Activated CD4-positive, alpha-beta T cell treated with anti-CD3 and anti-CD28 coated beads, Interleukin-2, amount 10 ng/mL, durations not matched to agents 7 days and 5 days (primary cell): ENCODE results near the gene MAJIN. TPM values are rescaled to one million over a fixed set of nuclear protein-coding genes. Genes with fewer than 3 reads are reported as not detected.
"Not testable (repeated sequence)": the region's sequence is repeated elsewhere in the genome, so short reads cannot be mapped to it uniquely, and the experiment has no call there.

Experiments used
- CTCF ChIA-PET: fragments of 350-600 bp; sonication (Branson Sonifier 250); formaldehyde crosslinking; loops from one replicate; lab custom pipeline; 2021; ENCODE audit warnings: antibody characterized with exemption; lab: Charles Lee
- POLR2A ChIA-PET: fragments of 350-600 bp; sonication (Branson Sonifier 250); formaldehyde crosslinking; loops from one replicate; lab custom pipeline; 2021; ENCODE audit warnings: antibody characterized with exemption; lab: Charles Lee
- DNase-seq: peaks from one replicate; pipeline ENCODE4 v3.0.0-alpha.2; 2020
- H3K27ac Mint-ChIP-seq: one replicate; pipeline ENCODE4 v1.8.0; 2021; ENCODE audit warnings: mild to moderate bottlenecking, moderate library complexity, mixed read lengths
- H3K27me3 Mint-ChIP-seq: one replicate; pipeline ENCODE4 v1.8.0; 2021; ENCODE audit warnings: mixed read lengths
- H3K36me3 Mint-ChIP-seq: one replicate; pipeline ENCODE4 v1.8.0; 2021; ENCODE audit warnings: low read depth, mixed read lengths
- H3K4me1 Mint-ChIP-seq: one replicate; pipeline ENCODE4 v1.8.0; 2021; ENCODE audit warnings: mixed read lengths
- H3K4me3 Mint-ChIP-seq: one replicate; pipeline ENCODE4 v1.8.0; 2021; ENCODE audit warnings: mild to moderate bottlenecking, moderate library complexity, mixed read lengths
- H3K9me3 Mint-ChIP-seq: one replicate; pipeline ENCODE4 v1.8.0; 2021; ENCODE audit warnings: mixed read lengths
- total RNA-seq, 2 experiments: library from RNA; stranded (reverse); gene quantifications; one replicate each; pipeline ENCODE4 v1.2.3, GENCODE V29; 2021

MAJIN gene
- total RNA-seq, 2 experiments from 2014 or later: 0.20 to 0.54 TPM

- DNase-seq: no peak
- H3K4me3 Mint-ChIP-seq: no peak overlapping the region
- peaks cover 6% of the 10 kb centered on the region for H3K27me3 Mint-ChIP-seq
- no peaks in the 10 kb centered on the region for H3K36me3 Mint-ChIP-seq
- CTCF ChIA-PET: interaction anchor here (0.7 kb wide), 1 partner anchor 106 kb away, joined by 3 read pairs; no protein-coding TSS in a partner anchor
- no peak overlapping the region for H3K27ac Mint-ChIP-seq
- H3K9me3 Mint-ChIP-seq: no peaks in the 10 kb centered on the region
- POLR2A ChIA-PET: no interaction called here
- H3K4me1 Mint-ChIP-seq: peaks cover 12% of the 10 kb centered on the region
Observed at GRCh38 chr11:64987998-64988854, 16.3 kb upstream of the MAJIN start.

GRCh38 chr11:64983339-64983738, 11.4 kb upstream of the MAJIN start:
- CTCF ChIA-PET, H3K27me3 Mint-ChIP-seq, POLR2A ChIA-PET, H3K4me1 Mint-ChIP-seq, H3K4me3 Mint-ChIP-seq, H3K27ac Mint-ChIP-seq, H3K36me3 Mint-ChIP-seq, H3K9me3 Mint-ChIP-seq, DNase-seq: not testable (repeated sequence)

- CTCF ChIA-PET: no interaction called here
- POLR2A ChIA-PET: no interaction called here
- DNase-seq: no peak
- Mint-ChIP-seq H3K9me3 (no peaks in the 10 kb centered on the region), H3K27me3 (peaks cover 3% of the 10 kb centered on the region), H3K27ac (no peak overlapping the region), H3K36me3 (no peaks in the 10 kb centered on the region), H3K4me1 (peaks cover 11% of the 10 kb centered on the region), H3K4me3 (no peak overlapping the region)
Observed at GRCh38 chr11:64976651-64977050, 4.7 kb upstream of the MAJIN start.

GRCh38 chr11:64974124-64974523, 2.2 kb upstream of the MAJIN start:
- H3K4me1 Mint-ChIP-seq: peaks cover 23% of the 10 kb centered on the region
- no peaks in the 10 kb centered on the region for H3K9me3 Mint-ChIP-seq
- H3K27ac Mint-ChIP-seq: peak overlapping the region; percentile 13
- ChIA-PET CTCF (no interaction called here), POLR2A (no interaction called here)
- H3K27me3 Mint-ChIP-seq: no peaks in the 10 kb centered on the region
- no peak for DNase-seq
- no peaks in the 10 kb centered on the region for H3K36me3 Mint-ChIP-seq
- H3K4me3 Mint-ChIP-seq: no peak overlapping the region

GRCh38 chr11:64970731-64971151, 1.2 kb downstream of the MAJIN start:
- POLR2A ChIA-PET: no interaction called here
- peak; percentile 24 for DNase-seq
- H3K36me3 Mint-ChIP-seq: no peaks in the 10 kb centered on the region
- no peaks in the 10 kb centered on the region for H3K9me3 Mint-ChIP-seq
- peak overlapping the region; percentile 48 for H3K4me3 Mint-ChIP-seq
- peaks cover 32% of the 10 kb centered on the region for H3K4me1 Mint-ChIP-seq
- CTCF ChIA-PET: interaction anchor here (0.7 to 1.1 kb wide), 2 partner anchors 65 to 147 kb away, joined by 3 to 5 read pairs; partner anchors contain the start of gene ZNHIT2
- peak overlapping the region; percentile 80 for H3K27ac Mint-ChIP-seq
- no peaks in the 10 kb centered on the region for H3K27me3 Mint-ChIP-seq

GRCh38 chr11:64969209-64969608, 2.7 kb downstream of the MAJIN start:
- ChIA-PET CTCF (interaction anchor here (0.6 to 0.7 kb wide), 3 partner anchors 26 to 185 kb away, joined by 3 to 5 read pairs (median 4); no protein-coding TSS in a partner anchor), POLR2A (no interaction called here)
- Mint-ChIP-seq H3K9me3 (no peaks in the 10 kb centered on the region), H3K36me3 (no peaks in the 10 kb centered on the region), H3K27ac (no peak overlapping the region), H3K4me1 (peaks cover 33% of the 10 kb centered on the region), H3K27me3 (no peaks in the 10 kb centered on the region), H3K4me3 (no peak overlapping the region)
- no peak for DNase-seq

GRCh38 chr11:64967375-64967774, 4.5 kb downstream of the MAJIN start:
- DNase-seq: no peak
- ChIA-PET CTCF (interaction anchor here (0.6 to 0.7 kb wide), 2 partner anchors 13 to 45 kb away, joined by 3 read pairs; no protein-coding TSS in a partner anchor), POLR2A (no interaction called here)
- Mint-ChIP-seq H3K4me3 (no peak overlapping the region), H3K27ac (no peak overlapping the region), H3K9me3 (no peaks in the 10 kb centered on the region), H3K36me3 (no peaks in the 10 kb centered on the region), H3K4me1 (peaks cover 32% of the 10 kb centered on the region), H3K27me3 (peaks cover 2% of the 10 kb centered on the region)

GRCh38 chr11:64963072-64963631, 8.8 kb downstream of the MAJIN start:
- DNase-seq: no peak
- Mint-ChIP-seq H3K27me3 (peaks cover 8% of the 10 kb centered on the region), H3K9me3 (no peaks in the 10 kb centered on the region), H3K36me3 (no peaks in the 10 kb centered on the region), H3K4me3 (no peak overlapping the region), H3K4me1 (peaks cover 11% of the 10 kb centered on the region), H3K27ac (no peak overlapping the region)
- CTCF ChIA-PET: interaction anchor here (0.5 to 1.0 kb wide), 2 partner anchors 28 to 219 kb away, joined by 4 to 5 read pairs; partner anchors contain the start of genes GPHA2 and RASGRP2
- POLR2A ChIA-PET: no interaction called here

GRCh38 chr11:64960719-64961118, 11.2 kb downstream of the MAJIN start:
- POLR2A ChIA-PET: no interaction called here
- CTCF ChIA-PET: no interaction called here
- peaks cover 8% of the 10 kb centered on the region for H3K27me3 Mint-ChIP-seq
- H3K36me3 Mint-ChIP-seq: no peaks in the 10 kb centered on the region
- H3K9me3 Mint-ChIP-seq: no peaks in the 10 kb centered on the region
- H3K4me3 Mint-ChIP-seq: no peak overlapping the region
- DNase-seq: no peak
- no peak overlapping the region for H3K27ac Mint-ChIP-seq
- peaks cover 4% of the 10 kb centered on the region for H3K4me1 Mint-ChIP-seq

- Mint-ChIP-seq H3K27me3 (peaks cover 8% of the 10 kb centered on the region), H3K9me3 (no peaks in the 10 kb centered on the region), H3K36me3 (no peaks in the 10 kb centered on the region), H3K4me3 (no peak overlapping the region), H3K4me1 (no peaks in the 10 kb centered on the region), H3K27ac (no peak overlapping the region)
- CTCF ChIA-PET: interaction anchor here (0.6 kb wide), 1 partner anchor 144 kb away, joined by 3 read pairs; no protein-coding TSS in a partner anchor
- POLR2A ChIA-PET: no interaction called here
- no peak for DNase-seq
Observed at GRCh38 chr11:64959498-64959897, 12.4 kb downstream of the MAJIN start.

- Mint-ChIP-seq H3K4me3 (no peak overlapping the region), H3K9me3 (no peaks in the 10 kb centered on the region), H3K27me3 (peaks cover 9% of the 10 kb centered on the region), H3K36me3 (no peaks in the 10 kb centered on the region), H3K4me1 (no peaks in the 10 kb centered on the region), H3K27ac (no peak overlapping the region)
- ChIA-PET CTCF (interaction anchor here (0.6 kb wide), 1 partner anchor 13 kb away, joined by 3 read pairs; no protein-coding TSS in a partner anchor), POLR2A (no interaction called here)
- no peak for DNase-seq
Observed at GRCh38 chr11:64954201-64954600, 17.7 kb downstream of the MAJIN start.

GRCh38 chr11:64951529-64951928, 20.4 kb downstream of the MAJIN start:
- DNase-seq: no peak
- no peak overlapping the region for H3K27ac Mint-ChIP-seq
- ChIA-PET CTCF (interaction anchor here (0.6 to 1.0 kb wide), 6 partner anchors 12 to 403 kb away, joined by 3 to 6 read pairs (median 3); partner anchors contain the start of gene TIGD3), POLR2A (no interaction called here)
- H3K9me3 Mint-ChIP-seq: no peaks in the 10 kb centered on the region
- H3K36me3 Mint-ChIP-seq: no peaks in the 10 kb centered on the region
- no peak overlapping the region for H3K4me3 Mint-ChIP-seq
- no peaks in the 10 kb centered on the region for H3K4me1 Mint-ChIP-seq
- H3K27me3 Mint-ChIP-seq: peaks cover 9% of the 10 kb centered on the region
